GM12864 (cell line): Measurements from ENCODE around the gene GTF2H2.
"Not testable (repeated sequence)": the region's sequence is repeated elsewhere in the genome, so short reads cannot be mapped to it uniquely, and the experiment has no call there.

Experiments
- DNase-seq: peaks from one replicate; pipeline ENCODE4 v3.0.0-alpha.2; 2011; ENCODE audit warnings: low read depth
- H3K4me3 ChIP-seq: 2 replicates; pipeline ENCODE4 v1.5.1; 2011; ENCODE audit warnings: mild to moderate bottlenecking, low read depth, low read length, control low read depth

The GTF2H2 gene

DNA sequence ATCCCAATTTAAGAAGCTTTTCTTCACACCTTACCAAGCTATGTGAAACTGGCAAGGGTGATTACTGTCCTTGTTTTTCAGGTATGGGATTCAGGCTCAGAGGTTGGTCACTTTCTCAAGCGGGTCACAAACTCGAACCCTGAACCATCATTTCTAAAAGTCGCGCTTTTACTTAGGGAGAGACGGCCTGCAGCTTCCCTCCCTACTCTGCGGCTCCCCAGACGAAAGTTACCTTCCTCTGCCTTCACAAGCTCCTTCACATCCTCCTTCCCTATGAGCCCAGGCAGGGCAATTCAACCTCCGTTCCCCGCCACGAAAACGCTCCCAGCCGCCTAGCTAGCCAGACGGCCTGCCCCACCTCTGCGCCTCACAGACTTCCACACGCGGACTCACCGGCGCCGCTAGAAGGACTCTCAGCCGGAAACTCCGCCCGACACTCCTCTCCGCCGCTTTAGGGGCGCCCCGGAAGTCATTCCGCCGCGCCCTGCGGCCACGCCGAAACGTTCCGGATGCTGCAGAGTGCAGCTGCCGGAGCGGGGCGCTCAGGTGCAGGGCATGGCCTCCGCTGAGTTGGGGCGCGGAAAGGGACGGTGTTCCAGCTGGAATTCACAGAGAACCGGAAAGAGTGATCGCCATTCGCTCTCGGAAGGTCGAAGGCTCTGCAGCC lies at the start of gene GTF2H2:
Gene GTF2H2, minus strand, starts transcription at position 415 of the 667 bp plus-strand sequence. CDS start 4,913 bp downstream, outside the sequence.
- not testable (repeated sequence) for H3K4me3 ChIP-seq, DNase-seq

DNA sequence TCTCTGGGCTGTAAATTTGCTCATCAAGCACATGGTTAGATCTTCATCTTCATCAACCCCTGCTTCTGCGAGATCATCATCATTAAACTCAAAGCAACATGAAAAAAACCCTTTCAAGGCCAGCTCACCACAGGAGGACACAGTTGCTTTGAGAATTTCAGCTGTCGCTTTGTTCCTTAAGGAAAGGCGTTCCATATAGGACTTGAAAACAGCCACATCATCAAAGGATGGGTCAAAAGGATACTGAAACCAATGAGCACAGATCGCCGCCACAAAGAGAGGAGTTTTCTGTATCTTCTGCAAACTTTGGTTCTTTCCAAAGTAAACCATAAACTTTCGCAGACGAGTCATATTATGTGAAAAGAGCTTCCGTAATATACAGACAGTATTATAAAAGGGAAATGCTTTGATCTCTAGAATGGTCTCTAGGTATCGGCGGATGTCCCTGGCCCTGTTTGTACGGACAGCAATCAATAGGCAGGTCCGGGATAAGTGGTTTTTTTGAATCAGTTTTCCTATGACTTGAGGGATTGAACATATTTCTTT lies 42.3 kb upstream of the GTF2H2 start:
- not testable (repeated sequence) for H3K4me3 ChIP-seq, DNase-seq

- H3K4me3 ChIP-seq, DNase-seq: not testable (repeated sequence)
These were observed 32.5 kb upstream of the GTF2H2 start for GRCh38 chr5:71099996-71100395.

GRCh38 chr5:71097930-71098203 lies 30.4 kb upstream of the GTF2H2 start:
- not testable (repeated sequence) for DNase-seq, H3K4me3 ChIP-seq

- DNase-seq, H3K4me3 ChIP-seq: not testable (repeated sequence)
These were observed 29.9 kb upstream of the GTF2H2 start for GRCh38 chr5:71097173-71097929.

DNA sequence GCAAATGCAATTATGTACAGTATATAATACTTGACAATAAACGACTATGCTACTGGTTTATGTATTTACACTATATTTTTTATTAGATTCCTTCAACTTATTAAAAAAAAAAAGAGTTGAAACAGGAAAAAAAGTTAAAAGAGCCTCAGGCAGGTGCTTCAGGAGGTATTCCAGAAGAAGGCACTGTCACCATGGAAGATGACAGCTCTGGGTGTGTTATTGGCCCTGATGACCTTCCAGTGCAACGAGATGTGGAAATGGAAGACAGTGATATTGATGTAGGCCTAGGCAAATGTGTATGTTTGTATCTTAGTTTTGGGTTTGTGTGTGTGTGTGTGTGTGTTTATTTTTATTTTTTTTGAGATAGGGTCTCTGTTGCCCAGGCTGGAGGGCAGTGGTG lies 22.3 kb upstream of the GTF2H2 start:
- DNase-seq, H3K4me3 ChIP-seq: not testable (repeated sequence)

DNA sequence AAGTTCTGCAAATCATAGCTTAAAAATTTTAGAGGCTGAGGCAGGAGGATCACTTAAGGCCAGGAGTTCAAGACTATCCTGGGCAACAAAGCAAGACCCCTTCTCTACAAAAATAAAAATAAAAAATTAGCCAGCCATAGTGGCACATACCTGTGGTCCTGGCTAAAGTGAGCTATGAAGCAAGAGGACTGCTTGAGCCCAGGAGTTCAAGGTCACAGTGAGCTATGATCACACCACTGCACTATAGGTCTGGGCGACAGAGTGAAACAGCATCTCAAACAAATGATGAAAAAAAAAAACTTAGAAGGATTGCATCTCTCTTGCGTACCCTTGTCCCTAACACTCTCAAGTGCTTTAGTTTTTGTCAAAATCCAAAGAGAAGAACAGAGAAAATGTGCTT lies 21.3 kb upstream of the GTF2H2 start:
- DNase-seq = not testable (repeated sequence)

DNA sequence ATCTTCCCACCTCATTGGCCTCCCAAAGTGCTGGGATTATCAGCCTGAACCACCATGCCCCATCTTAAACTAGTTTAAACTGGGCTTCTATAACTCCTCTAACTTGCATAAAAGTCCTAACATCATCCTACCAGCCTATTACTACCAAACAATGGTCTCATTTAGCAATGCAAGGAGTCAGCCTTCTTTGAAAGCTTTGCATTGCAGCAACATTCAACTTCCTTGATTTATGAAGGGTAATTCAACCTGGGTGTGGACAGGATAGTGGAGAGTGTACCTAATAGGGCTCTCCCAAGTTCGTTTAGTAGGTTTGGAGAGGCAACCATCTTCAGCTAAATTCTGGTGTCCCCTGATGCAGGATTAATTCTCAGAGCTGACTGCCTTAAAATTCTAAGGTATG lies 18.7 kb upstream of the GTF2H2 start:
- H3K4me3 ChIP-seq, DNase-seq: not testable (repeated sequence)

More for the DNA sequence above, 21.3 kb upstream of the GTF2H2 start:
- H3K4me3 ChIP-seq = not testable (repeated sequence)

GRCh38 chr5:71084280-71085063 lies 17.0 kb upstream of the GTF2H2 start:
- not testable (repeated sequence) for DNase-seq, H3K4me3 ChIP-seq

DNA sequence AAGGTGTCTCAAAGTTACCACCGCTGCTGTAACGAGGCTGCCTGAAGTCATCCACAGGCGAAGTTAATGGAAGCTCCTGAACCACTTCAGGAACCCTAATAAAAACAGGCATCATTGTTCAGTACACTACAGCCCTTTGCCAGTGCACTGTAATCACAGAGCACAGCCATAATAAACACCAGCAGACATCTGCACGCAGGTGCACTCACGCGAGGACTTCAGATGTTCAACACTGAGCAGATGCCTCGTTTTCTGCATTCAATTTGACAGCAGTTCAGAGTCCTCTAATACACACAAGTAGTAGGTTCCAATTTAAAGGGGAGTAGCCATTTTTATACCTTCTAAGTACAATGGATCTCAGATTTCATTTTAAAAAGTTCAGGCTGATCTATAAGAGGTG lies 15.4 kb upstream of the GTF2H2 start:
- DNase-seq, H3K4me3 ChIP-seq: not testable (repeated sequence)

DNA sequence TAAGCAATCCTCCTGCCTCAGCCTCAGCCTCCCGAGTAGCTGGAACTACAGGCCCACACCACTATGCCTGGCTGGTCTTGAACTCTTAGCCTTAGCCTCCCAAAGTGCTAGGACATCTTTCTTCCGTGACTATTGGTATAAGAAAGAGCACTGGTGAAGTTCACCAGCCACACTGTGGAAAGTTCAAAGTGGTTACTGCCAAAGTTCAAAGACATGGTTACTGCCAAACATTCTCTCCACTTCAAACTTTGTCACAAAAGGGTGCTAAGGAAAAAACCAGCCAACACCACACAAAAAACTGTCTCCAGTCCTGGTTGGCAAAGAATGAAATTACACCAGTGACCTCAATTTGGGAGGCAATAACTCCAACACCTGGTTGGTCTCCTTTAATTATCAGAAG lies 14.9 kb upstream of the GTF2H2 start:
- H3K4me3 ChIP-seq, DNase-seq: not testable (repeated sequence)

DNA sequence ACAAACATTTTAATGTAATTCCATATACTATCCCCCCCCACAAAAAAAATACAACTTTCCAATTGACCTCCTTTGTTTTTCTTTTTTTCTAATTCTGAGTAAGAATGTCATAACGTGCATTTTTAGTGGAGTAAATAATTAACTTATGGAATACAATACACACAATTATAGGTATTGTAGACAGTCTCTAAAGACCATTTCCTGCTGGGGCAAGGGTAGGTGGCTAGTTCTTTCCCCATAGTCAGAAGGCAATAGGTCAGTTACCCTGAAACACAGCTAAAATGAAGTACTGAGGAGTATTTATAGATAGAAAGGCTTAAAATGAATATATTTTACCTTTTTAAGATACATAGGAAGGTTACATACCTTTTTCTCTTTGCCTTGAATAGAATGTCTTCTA lies 6.2 kb downstream of the GTF2H2 start:
- not testable (repeated sequence) for DNase-seq, H3K4me3 ChIP-seq

DNA sequence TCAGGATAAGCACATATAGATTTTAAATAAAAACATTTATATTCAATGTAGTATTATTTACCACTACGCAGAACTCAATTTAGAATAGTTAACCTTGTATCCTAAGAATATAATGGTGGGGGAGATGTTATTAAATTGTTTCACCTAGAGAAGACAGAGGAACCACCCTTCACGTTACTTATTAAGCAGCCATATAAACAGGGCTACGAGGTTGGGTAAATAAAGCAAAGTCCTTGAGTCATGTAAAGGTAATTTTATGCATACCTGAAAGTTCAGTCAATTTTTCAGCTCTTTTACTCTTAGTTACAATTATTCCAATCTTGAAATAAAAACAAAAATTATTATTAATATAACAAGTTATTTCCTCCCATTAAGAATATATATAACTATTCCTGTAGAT lies 8.1 kb downstream of the GTF2H2 start:
- H3K4me3 ChIP-seq, DNase-seq: not testable (repeated sequence)

GRCh38 chr5:71044808-71045207 lies 22.7 kb downstream of the GTF2H2 start:
- not testable (repeated sequence) for H3K4me3 ChIP-seq, DNase-seq

DNA sequence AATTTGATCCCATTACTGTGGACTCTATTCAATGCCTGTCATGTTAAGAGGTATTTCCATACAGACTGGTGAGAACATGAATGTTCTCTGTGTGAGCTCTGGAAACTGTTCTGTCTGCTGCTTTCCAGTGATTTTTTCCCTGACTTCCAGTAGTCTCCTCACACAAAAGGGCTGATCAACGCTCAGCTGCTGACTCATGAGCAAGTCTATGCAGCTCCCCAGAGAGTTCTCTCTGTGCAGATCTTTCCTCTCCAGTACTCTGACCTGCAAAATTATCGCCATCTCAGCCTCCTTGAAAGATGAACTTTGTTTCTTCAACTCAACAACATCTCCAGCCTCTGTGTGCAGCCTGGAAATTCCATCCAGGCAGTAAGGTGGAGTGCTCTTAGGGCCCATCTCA lies 23.3 kb downstream of the GTF2H2 start:
- H3K4me3 ChIP-seq, DNase-seq: not testable (repeated sequence)

GRCh38 chr5:71031046-71031776 lies 36.3 kb downstream of the GTF2H2 start:
- H3K4me3 ChIP-seq, DNase-seq: not testable (repeated sequence)

DNA sequence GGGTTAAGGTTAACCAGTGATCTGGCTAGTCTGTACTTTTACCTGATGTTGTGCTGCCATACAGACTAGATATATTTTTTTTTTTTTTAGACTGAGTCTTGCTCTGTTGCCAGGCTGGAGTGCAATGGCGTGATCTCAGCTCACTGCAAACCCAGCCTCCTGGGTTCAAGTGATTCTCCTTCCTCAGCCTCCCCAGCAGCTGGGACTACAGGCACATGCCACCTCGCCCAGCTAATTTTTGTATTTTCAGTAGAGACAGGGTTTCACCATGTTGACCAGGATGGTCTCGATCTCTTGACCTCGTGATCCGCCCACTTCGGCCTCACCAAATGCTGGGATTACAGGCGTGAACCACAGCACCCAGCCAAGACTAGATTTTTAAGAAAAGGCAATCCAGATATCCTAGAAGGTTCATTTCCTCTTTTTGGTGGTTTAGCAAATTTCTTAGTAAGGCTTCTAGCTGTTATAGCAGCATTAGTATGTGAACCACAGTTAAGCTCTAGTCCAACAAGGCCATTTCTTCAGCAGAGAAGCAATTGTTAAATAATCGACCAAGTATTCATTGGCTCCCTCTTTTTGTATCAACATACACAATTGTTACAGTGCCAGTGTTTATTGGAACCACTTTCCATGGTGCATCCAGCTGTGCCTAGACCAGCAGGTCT lies 42.1 kb downstream of the GTF2H2 start, which contains the start of gene NAIP:
Gene NAIP, minus strand, starts transcription at position 51 of the 665 bp plus-strand sequence. CDS start 12,424 bp downstream, outside the sequence.
- not testable (repeated sequence) for DNase-seq, H3K4me3 ChIP-seq

- DNase-seq, H3K4me3 ChIP-seq: not testable (repeated sequence)
These were observed 46.8 kb downstream of the GTF2H2 start for GRCh38 chr5:71020643-71021042.
